ENCODE data around the gene GLP2R. TPM values are rescaled to one million over a fixed set of nuclear protein-coding genes. Genes with fewer than 3 reads are reported as not detected.

Gene GLP2R
- total and polyA plus RNA-seq, 2 of the 8 experiments (the other 6 are each of a cell fraction or from before 2014, with no cell fraction given), result not detected

GRCh38 chr17:9810100-9810949 is 15.4 kb upstream of the GLP2R start:
- 85% methylated on average over 4 of the region's 4 CpGs; no CpG with 5 or more reads in 1 of the 2 experiments for WGBS, 2 experiments (ENCODE audit: extremely low coverage in 1 of 2, insufficient coverage in 1 of 2, insufficient read length in 1 of 2, insufficient replicate concordance in 2 of 2, low coverage in 1 of 2, low lambda C conversion rate in 2 of 2, missing lambda C conversion rate in 1 of 2)
- CTCF ChIA-PET (ENCODE audit: partially characterized antibody), result interaction anchor here (0.5 to 1.4 kb wide), 7 partner anchors 10 to 238 kb away, joined by 3 to 5 read pairs (median 3); partner anchors contain the start of gene RCVRN
- no peak for DNase-seq (ENCODE audit: low read depth in 1 of 2, low spot score in 2 of 2)

More at GRCh38 chr17:9810100-9810949, 15.4 kb upstream of the GLP2R start:
- Histone ChIP-seq H3K79me1 (ENCODE audit: low read depth, low read length) (no peaks in the 10 kb centered on the region), H3K9ac (replicated peaks in 1 of 4; ENCODE audit: extremely low read depth in 1 of 4, low read depth in 3 of 4, low read length in 3 of 4) (no peak overlapping the region), H3K4ac (replicated peaks; ENCODE audit: insufficient read length, low read depth, low read length) (no peak overlapping the region), H2BK20ac (ENCODE audit: low read length) (no peak overlapping the region), H3K4me1 (replicated peaks in 1 of 4; ENCODE audit: control insufficient read depth in 3 of 4, insufficient read depth in 4 of 4, low read length in 3 of 4) (no peaks in the 10 kb centered on the region), H3K23ac (ENCODE audit: insufficient read length) (no peak overlapping the region), H3K27me3 (replicated peaks in 1 of 4; ENCODE audit: control insufficient read depth in 3 of 4, extremely low read depth in 1 of 4, insufficient read depth in 3 of 4, low read length in 3 of 4) (no peaks in the 10 kb centered on the region), H2BK120ac (replicated peaks; ENCODE audit: low read depth, low read length) (no peak overlapping the region), H3K79me2 (ENCODE audit: control insufficient read depth in 1 of 2, insufficient read depth in 2 of 2, low read length in 2 of 2) (no peaks in the 10 kb centered on the region), H4K91ac (replicated peaks; ENCODE audit: insufficient read length, low read length) (no peak overlapping the region), H3K14ac (ENCODE audit: insufficient read length) (no peak overlapping the region), H3K27ac (ENCODE audit: low read depth, low read length) (no peak overlapping the region), H2AK5ac (ENCODE audit: low read depth, low read length) (no peak overlapping the region), H3K56ac (replicated peaks; ENCODE audit: insufficient read length, low read depth, low read length) (no peak overlapping the region), H2BK12ac (ENCODE audit: low read depth, low read length) (no peak overlapping the region), H3K4me3 (ENCODE audit: extremely low read depth in 1 of 4, insufficient read depth in 2 of 4, low read depth in 3 of 4, low read length in 4 of 4) (no peak overlapping the region), H2AFZ (ENCODE audit: low read length) (no peak overlapping the region), H4K8ac (ENCODE audit: extremely low read depth, insufficient read depth, low read length) (no peak overlapping the region), H3K4me2 (ENCODE audit: insufficient read depth in 1 of 2, low read depth in 2 of 2, low read length in 2 of 2) (no peak overlapping the region), H3K23me2 (ENCODE audit: low read depth, low read length) (no peaks in the 10 kb centered on the region), H3K9me3 (ENCODE audit: insufficient read depth in 2 of 2, low read depth in 1 of 2, low read length in 1 of 2) (0 out of 4 replicates have a peak, but pooled peaks cover 0 to 2% of the 10 kb centered on the region in 2 experiments), H3K36me3 (ENCODE audit: control insufficient read depth in 2 of 4, insufficient read depth in 4 of 4, low read length in 3 of 4) (no peaks in the 10 kb centered on the region), H4K5ac (ENCODE audit: insufficient read length, low read depth, low read length) (no peak overlapping the region), H4K20me1 (replicated peaks in 1 of 2; ENCODE audit: control insufficient read depth in 1 of 2, insufficient read depth in 2 of 2, low read length in 2 of 2) (no peaks in the 10 kb centered on the region), H2BK15ac (ENCODE audit: low read length) (no peak overlapping the region), H3K18ac (ENCODE audit: extremely low read depth, low read length) (no peak overlapping the region), H2BK5ac (ENCODE audit: low read depth, low read length) (no peak overlapping the region)
- TF ChIP-seq BCL11A (IDR thresholded peaks at IDR 0.05; ENCODE audit: low read depth in 2 of 2, low read length in 2 of 2), result no peak
- no peak for TF ChIP-seq HDAC2 (IDR thresholded peaks at IDR 0.05; ENCODE audit: borderline replicate concordance in 1 of 2, low read depth in 2 of 2, low read length in 2 of 2)
- no peak for TF ChIP-seq GTF2F1 (IDR thresholded peaks at IDR 0.05; ENCODE audit: borderline replicate concordance, low read depth, low read length)
- TF ChIP-seq SIN3A (conservative IDR thresholded peaks at IDR 0.05 in 1 of 2, IDR thresholded peaks at IDR 0.05 in 1 of 2; ENCODE audit: low read depth in 1 of 2, low read length in 2 of 2), result no peak
- TF ChIP-seq ATF3 (IDR thresholded peaks at IDR 0.05; ENCODE audit: insufficient read depth, low read depth, low read length), result no peak
- TF ChIP-seq ZNF274 (IDR thresholded peaks at IDR 0.05; ENCODE audit: borderline replicate concordance, extremely low read depth, low read length), result no peak
- TF ChIP-seq TEAD4 (IDR thresholded peaks at IDR 0.05; ENCODE audit: low read depth, low read length), result no peak
- TF ChIP-seq CHD1 (IDR thresholded peaks at IDR 0.05; ENCODE audit: low read depth, low read length), result no peak
- POLR2A ChIA-PET (ENCODE audit: partially characterized antibody), result no interaction called here
- no peak for FAIRE-seq

All from H1 (cell line).